A673 (cell line): ENCODE results near the gene VPS50. TPM values are rescaled to one million over a fixed set of nuclear protein-coding genes. Genes with fewer than 3 reads are reported as not detected.

Experiments used
- BruUV-seq: library from RNA; stranded (reverse); fragments of 400-500 nt; replicated peaks from 2 replicates; lab custom pipeline; 2021; lab: Mats Ljungman, UMichigan
- CTCF ChIA-PET: fragments of 300-600 bp; sonication (Branson Sonifier 250); formaldehyde crosslinking; loops from one replicate; lab custom pipeline; 2022; ENCODE audit warnings: antibody characterized with exemption; lab: Charles Lee
- POLR2A ChIA-PET: fragments of 300-600 bp; sonication (Branson Sonifier 250); formaldehyde crosslinking; loops from one replicate; lab custom pipeline; 2022; ENCODE audit warnings: antibody characterized with exemption; ENCODE audit not compliant: low non-redundant PET; lab: Charles Lee
- DNase-seq: peaks from one replicate; pipeline ENCODE4 v3.0.0-alpha.2; 2015; ENCODE audit warnings: low spot score
- H3K27ac ChIP-seq: fragments of 200-600 bp; sonication (generic); 2 replicates; pipeline ENCODE4 v1.5.1; 2016; ENCODE audit warnings: mixed run types, low read depth, mild to moderate bottlenecking, mixed read lengths, antibody characterized with exemption, low read length; ENCODE audit not compliant: poor library complexity, severe bottlenecking
- H3K27me3 ChIP-seq: fragments of 200-600 bp; sonication (generic); replicated peaks from 2 replicates; pipeline ENCODE4 v1.6.1; 2017; ENCODE audit warnings: mixed run types, low read depth, mild to moderate bottlenecking, mixed read lengths, antibody characterized with exemption, low read length; ENCODE audit not compliant: insufficient read depth, poor library complexity
- H3K36me3 ChIP-seq: fragments of 200-600 bp; sonication (generic); 2 replicates; pipeline ENCODE4 v1.6.1; 2016; ENCODE audit warnings: mixed run types, mild to moderate bottlenecking, mixed read lengths, antibody characterized with exemption, low read length; ENCODE audit not compliant: insufficient read depth, poor library complexity, severe bottlenecking
- H3K4me1 ChIP-seq: fragments of 200-600 bp; sonication (generic); 2 replicates; pipeline ENCODE4 v1.6.1; 2017; ENCODE audit warnings: mixed run types, mild to moderate bottlenecking, mixed read lengths, antibody characterized with exemption, low read length; ENCODE audit not compliant: insufficient read depth, poor library complexity, severe bottlenecking
- H3K4me3 ChIP-seq: fragments of 200-600 bp; sonication (generic); 2 replicates; pipeline ENCODE4 v1.5.1; 2016; ENCODE audit warnings: low read depth, mixed run types, mild to moderate bottlenecking, mixed read lengths, low read length; ENCODE audit not compliant: poor library complexity, severe bottlenecking
- H3K9me3 ChIP-seq: fragments of 200-600 bp; sonication (generic); 2 replicates; pipeline ENCODE4 v1.6.1; 2016; ENCODE audit warnings: mixed run types, low read depth, mild to moderate bottlenecking, mixed read lengths, antibody characterized with exemption, low read length; ENCODE audit not compliant: poor library complexity, severe bottlenecking
- EZH2 ChIP-seq: fragments of 200-600 bp; sonication (generic); IDR thresholded peaks from 2 replicates; pipeline ENCODE4 v1.6.1; 2017; ENCODE audit warnings: borderline replicate concordance, low read depth, mild to moderate bottlenecking, mixed read lengths, antibody characterized with exemption, low read length; ENCODE audit not compliant: poor library complexity, severe bottlenecking
- intact Hi-C: fragments of 100-400 bp; cut with micrococcal nuclease; formaldehyde crosslinking; loops from one replicate; pipeline ENCODE4 v1.10.0; 2022; ENCODE audit not compliant: unreplicated experiment
- total RNA-seq: library from RNA; stranded (reverse); gene quantifications from 2 replicates; pipeline ENCODE4 v1.2.3, GENCODE V29; 2021
- TF ChIP-seq, protein P1 (sequence below): fragments of 300-800, 200-600 bp; sonication (generic); conservative IDR thresholded peaks from 2 replicates; pipeline ENCODE4 v1.5.1; 2017; ENCODE audit warnings: low read depth, mild to moderate bottlenecking, antibody characterized with exemption, low read length, moderate library complexity, mixed read lengths

Gene VPS50
- total RNA-seq, 1 experiment from 2014 or later: 19.0 TPM

DNA sequence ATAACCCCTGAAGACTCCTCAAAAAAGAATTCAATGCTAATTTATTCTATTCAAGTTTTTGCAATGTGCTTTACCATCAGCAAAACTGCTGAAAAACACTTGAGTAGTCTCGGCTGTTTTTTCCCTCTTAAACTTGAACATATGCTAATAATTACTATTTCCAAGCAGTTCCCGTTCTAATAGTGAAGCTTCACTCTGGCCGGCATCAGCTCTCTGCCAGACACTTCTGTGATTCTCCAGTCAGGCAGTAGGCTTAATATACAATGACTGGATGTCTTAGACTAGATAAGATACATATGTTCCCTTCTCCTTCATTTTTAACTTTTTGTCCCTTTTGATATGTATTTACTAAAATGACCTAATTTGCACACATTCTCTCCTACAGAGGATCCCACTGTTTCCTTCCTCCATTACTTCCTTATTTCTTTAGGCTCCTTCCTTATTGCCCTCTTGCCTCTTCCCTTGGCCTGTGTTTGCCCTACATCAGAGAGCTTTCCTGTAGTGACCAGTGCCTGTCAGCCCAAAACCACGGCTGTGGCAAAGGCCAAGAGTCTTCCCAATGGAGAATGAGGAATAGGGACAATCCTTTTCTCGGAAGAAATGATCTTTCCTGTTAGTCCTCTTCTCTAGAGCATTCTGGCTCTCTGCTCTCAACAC lies 29.4 kb upstream of the VPS50 start:
- Histone ChIP-seq H3K4me1 (no peaks in the 10 kb centered on the region), H3K36me3 (no peaks in the 10 kb centered on the region), H3K4me3 (no peak overlapping the region), H3K9me3 (no peaks in the 10 kb centered on the region), H3K27ac (no peak overlapping the region), H3K27me3 (peaks cover 78% of the 10 kb centered on the region)
- CTCF ChIA-PET: interaction anchor here (0.7 kb wide), 1 partner anchor 31 kb away, joined by 3 read pairs; no protein-coding TSS in a partner anchor
- TF ChIP-seq, protein P1, sequence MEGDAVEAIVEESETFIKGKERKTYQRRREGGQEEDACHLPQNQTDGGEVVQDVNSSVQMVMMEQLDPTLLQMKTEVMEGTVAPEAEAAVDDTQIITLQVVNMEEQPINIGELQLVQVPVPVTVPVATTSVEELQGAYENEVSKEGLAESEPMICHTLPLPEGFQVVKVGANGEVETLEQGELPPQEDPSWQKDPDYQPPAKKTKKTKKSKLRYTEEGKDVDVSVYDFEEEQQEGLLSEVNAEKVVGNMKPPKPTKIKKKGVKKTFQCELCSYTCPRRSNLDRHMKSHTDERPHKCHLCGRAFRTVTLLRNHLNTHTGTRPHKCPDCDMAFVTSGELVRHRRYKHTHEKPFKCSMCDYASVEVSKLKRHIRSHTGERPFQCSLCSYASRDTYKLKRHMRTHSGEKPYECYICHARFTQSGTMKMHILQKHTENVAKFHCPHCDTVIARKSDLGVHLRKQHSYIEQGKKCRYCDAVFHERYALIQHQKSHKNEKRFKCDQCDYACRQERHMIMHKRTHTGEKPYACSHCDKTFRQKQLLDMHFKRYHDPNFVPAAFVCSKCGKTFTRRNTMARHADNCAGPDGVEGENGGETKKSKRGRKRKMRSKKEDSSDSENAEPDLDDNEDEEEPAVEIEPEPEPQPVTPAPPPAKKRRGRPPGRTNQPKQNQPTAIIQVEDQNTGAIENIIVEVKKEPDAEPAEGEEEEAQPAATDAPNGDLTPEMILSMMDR: no peak
- TF ChIP-seq EZH2: no peak
- no peak for DNase-seq
- no TSS peak for BruUV-seq
- POLR2A ChIA-PET: no interaction called here
- intact Hi-C loops: no loop called here

DNA sequence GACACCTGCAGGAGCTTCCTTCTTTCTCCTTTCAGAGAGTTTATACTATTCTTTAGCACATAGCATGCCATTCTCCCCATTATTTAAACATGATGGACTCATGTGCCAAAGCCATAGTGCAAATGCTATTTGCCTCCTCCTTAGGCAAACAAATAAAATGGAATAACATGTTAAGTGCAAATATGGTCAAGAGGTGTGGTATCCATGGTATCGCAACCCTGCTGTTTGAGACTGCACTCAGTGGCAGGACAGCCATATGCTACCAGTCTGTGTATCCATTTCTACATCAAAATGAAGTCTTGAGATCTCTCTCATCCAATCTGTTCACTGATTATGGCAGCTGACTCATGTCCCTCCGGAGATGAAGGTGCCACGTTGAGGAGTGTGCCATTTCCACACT lies 28.7 kb upstream of the VPS50 start:
- POLR2A ChIA-PET: no interaction called here
- intact Hi-C loops: no loop called here
- CTCF ChIA-PET: no interaction called here
- no peak for DNase-seq
- H3K27me3 ChIP-seq: peaks cover 82% of the 10 kb centered on the region
- no TSS peak for BruUV-seq
- H3K4me3 ChIP-seq: no peak overlapping the region
- TF ChIP-seq EZH2: no peak
- no peaks in the 10 kb centered on the region for H3K36me3 ChIP-seq
- no peaks in the 10 kb centered on the region for H3K9me3 ChIP-seq
- no peaks in the 10 kb centered on the region for H3K4me1 ChIP-seq
- H3K27ac ChIP-seq: no peak overlapping the region

DNA sequence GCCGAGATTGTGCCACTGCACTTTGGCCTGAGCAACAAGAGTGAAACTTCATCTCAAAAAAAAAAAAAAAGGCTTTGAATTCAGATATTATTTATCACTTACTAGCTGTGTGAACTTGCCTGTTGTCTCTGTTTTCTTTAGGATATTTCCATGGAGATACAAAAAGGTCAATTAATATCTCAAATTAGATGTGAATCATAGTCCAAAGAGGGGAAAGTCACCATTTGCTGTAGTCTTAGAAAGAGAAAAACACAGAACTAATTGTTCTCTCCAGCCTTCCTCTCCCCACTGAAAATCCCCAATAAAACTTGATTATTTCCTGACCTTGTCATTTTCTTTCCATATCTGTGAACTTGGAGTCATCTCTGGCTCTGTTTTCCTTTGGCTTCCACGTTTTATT lies 27.1 kb upstream of the VPS50 start:
- H3K36me3 ChIP-seq: no peaks in the 10 kb centered on the region
- no TSS peak for BruUV-seq
- POLR2A ChIA-PET: no interaction called here
- DNase-seq: no peak
- peaks cover 87% of the 10 kb centered on the region for H3K27me3 ChIP-seq
- intact Hi-C loops: no loop called here
- TF ChIP-seq, protein P1: no peak
- TF ChIP-seq EZH2: no peak
- CTCF ChIA-PET: no interaction called here
- no peak overlapping the region for H3K27ac ChIP-seq
- no peaks in the 10 kb centered on the region for H3K9me3 ChIP-seq
- no peaks in the 10 kb centered on the region for H3K4me1 ChIP-seq
- no peak overlapping the region for H3K4me3 ChIP-seq
